Bronchial epithelial cell (primary cell): ENCODE data around the gene SLC5A8. TPM values are rescaled to one million over a fixed set of nuclear protein-coding genes. Genes with fewer than 3 reads are reported as not detected.
A peak's percentile ranks its signal among the peaks of the same experiment; 100 is the strongest.
"Not testable (repeated sequence)": the region's sequence is repeated elsewhere in the genome, so short reads cannot be mapped to it uniquely, and the experiment has no call there.

Experiments used
- DNase-seq: peaks from one replicate; pipeline ENCODE4 v3.0.0-alpha.2; 2010; ENCODE audit warnings: low read depth
- FAIRE-seq: peaks from 2 replicates; lab custom pipeline; 2011; peaks lifted over from hg19 to GRCh38; lab: Jason Lieb, UNC
- H3K27me3 ChIP-seq: 2 replicates; pipeline ENCODE4 v1.5.1; 2011; ENCODE audit warnings: low read length; ENCODE audit not compliant: control insufficient read depth, insufficient read depth
- H3K36me3 ChIP-seq: 2 replicates; pipeline ENCODE4 v1.5.1; 2011; ENCODE audit warnings: low read length; ENCODE audit not compliant: control insufficient read depth, insufficient read depth
- H3K4me3 ChIP-seq: 2 replicates; pipeline ENCODE4 v1.5.1; 2011; ENCODE audit warnings: mild to moderate bottlenecking, low read depth, low read length, control low read depth
- total RNA-seq: library from RNA; depleted of rRNA; stranded (reverse); fragments of >200 nt; gene quantifications from 2 replicates; pipeline ENCODE4 v1.2.1, GENCODE V29; 2014
- TF ChIP-seq, protein P1 (sequence below): IDR thresholded peaks from 2 replicates; pipeline ENCODE4 v1.5.1; 2011; ENCODE audit warnings: mild to moderate bottlenecking, moderate library complexity, low read length, control low read depth, inconsistent platforms; ENCODE audit not compliant: insufficient read depth, severe bottlenecking

The SLC5A8 gene
- total RNA-seq, 1 donor from 2014 or later = under 0.01 TPM

- H3K36me3 ChIP-seq = no peaks in the 10 kb centered on the region
- FAIRE-seq = no peak
- TF ChIP-seq, protein P1, sequence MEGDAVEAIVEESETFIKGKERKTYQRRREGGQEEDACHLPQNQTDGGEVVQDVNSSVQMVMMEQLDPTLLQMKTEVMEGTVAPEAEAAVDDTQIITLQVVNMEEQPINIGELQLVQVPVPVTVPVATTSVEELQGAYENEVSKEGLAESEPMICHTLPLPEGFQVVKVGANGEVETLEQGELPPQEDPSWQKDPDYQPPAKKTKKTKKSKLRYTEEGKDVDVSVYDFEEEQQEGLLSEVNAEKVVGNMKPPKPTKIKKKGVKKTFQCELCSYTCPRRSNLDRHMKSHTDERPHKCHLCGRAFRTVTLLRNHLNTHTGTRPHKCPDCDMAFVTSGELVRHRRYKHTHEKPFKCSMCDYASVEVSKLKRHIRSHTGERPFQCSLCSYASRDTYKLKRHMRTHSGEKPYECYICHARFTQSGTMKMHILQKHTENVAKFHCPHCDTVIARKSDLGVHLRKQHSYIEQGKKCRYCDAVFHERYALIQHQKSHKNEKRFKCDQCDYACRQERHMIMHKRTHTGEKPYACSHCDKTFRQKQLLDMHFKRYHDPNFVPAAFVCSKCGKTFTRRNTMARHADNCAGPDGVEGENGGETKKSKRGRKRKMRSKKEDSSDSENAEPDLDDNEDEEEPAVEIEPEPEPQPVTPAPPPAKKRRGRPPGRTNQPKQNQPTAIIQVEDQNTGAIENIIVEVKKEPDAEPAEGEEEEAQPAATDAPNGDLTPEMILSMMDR = no peak
- no peak for DNase-seq
- H3K4me3 ChIP-seq = no peak overlapping the region
- H3K27me3 ChIP-seq = no peaks in the 10 kb centered on the region
Measured at GRCh38 chr12:101166866-101167265, 43.2 kb downstream of the SLC5A8 start.

GRCh38 chr12:101165319-101165718, 44.7 kb downstream of the SLC5A8 start:
- TF ChIP-seq, protein P1 = no peak
- Histone ChIP-seq H3K4me3 (no peak overlapping the region), H3K27me3 (no peaks in the 10 kb centered on the region), H3K36me3 (no peaks in the 10 kb centered on the region)
- DNase-seq (peak; percentile 27), FAIRE-seq (no peak)

- DNase-seq, H3K4me3 ChIP-seq, FAIRE-seq, H3K36me3 ChIP-seq, H3K27me3 ChIP-seq: not testable (repeated sequence)
Measured at GRCh38 chr12:101145777-101146431, 64.1 kb downstream of the SLC5A8 start.

- FAIRE-seq = no peak
- H3K4me3 ChIP-seq = no peak overlapping the region
- DNase-seq = no peak
- TF ChIP-seq, protein P1 = no peak
- no peaks in the 10 kb centered on the region for H3K36me3 ChIP-seq
- H3K27me3 ChIP-seq = no peaks in the 10 kb centered on the region
Measured at GRCh38 chr12:101127521-101128219, 82.4 kb downstream of the SLC5A8 start.

DNA sequence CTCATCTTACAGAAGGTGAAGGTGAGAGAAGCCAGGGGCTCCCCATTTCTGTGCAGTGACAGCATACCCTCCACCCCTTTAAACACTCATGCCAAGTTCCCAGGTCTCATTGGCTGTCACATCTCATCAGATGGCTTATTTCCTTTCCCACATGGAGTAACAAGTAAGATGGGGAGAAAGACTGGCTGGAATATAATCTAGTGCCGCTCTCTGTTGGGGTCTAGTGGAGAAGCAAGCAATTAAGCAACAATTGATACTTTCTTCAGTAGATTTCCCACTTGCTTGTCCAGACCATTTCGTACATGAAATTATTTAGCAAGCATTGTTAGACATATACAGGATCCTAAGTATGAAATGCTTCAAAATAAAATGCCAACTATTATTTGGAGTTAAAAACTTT, 92.2 kb downstream of the SLC5A8 start:
- no peak overlapping the region for H3K4me3 ChIP-seq
- TF ChIP-seq, protein P1 = no peak
- DNase-seq (no peak), FAIRE-seq (no peak)
- H3K27me3 ChIP-seq = no peaks in the 10 kb centered on the region
- no peaks in the 10 kb centered on the region for H3K36me3 ChIP-seq

DNA sequence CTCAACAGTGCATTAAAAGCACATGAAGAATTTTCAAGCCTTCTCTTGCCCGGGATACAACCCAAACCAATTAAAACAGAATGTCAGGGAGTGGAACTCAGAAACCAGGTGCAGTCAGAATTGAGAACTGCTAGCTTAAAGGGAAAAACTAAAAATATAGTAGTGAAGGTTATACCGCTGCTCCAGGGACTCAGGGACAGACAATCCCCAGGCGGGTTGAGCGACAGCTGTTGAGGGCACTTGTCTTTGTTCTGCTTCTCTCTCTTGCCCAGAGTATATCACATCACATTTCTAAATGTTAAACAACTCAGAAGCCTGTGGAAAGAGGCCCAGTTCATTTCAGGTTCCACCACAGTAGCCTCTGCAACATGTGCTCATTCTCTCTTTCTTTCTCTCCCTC, 93.1 kb downstream of the SLC5A8 start:
- DNase-seq = no peak
- Histone ChIP-seq H3K4me3 (no peak overlapping the region), H3K36me3 (no peaks in the 10 kb centered on the region), H3K27me3 (no peaks in the 10 kb centered on the region)
- TF ChIP-seq, protein P1 = no peak
- no peak for FAIRE-seq
